GM21528 (cell line): ENCODE data around the gene VTN.

Experiments
- ATAC-seq: cut with Tn5 transposase; IDR thresholded peaks from one replicate; pipeline ENCODE4 v1.9.1; 2021; ENCODE audit warnings: mild to moderate bottlenecking, moderate library complexity; ENCODE audit not compliant: unreplicated experiment, low FRiP score

The VTN gene

GRCh38 chr17:28370035-28370743, at the start of gene VTN:
Gene VTN (minus strand): TSS chr17:28370307. CDS start chr17:28370203, 104 bp downstream.
- ATAC-seq, result no peak

- no peak for ATAC-seq
Observed at GRCh38 chr17:28416703-28417311, 46.7 kb upstream of the VTN start.

- no peak for ATAC-seq
Observed at GRCh38 chr17:28415886-28416285, 45.8 kb upstream of the VTN start.

GRCh38 chr17:28413804-28414203, 43.7 kb upstream of the VTN start:
- ATAC-seq, result no peak

- no peak for ATAC-seq
Observed at GRCh38 chr17:28412099-28412498, 42.0 kb upstream of the VTN start.

GRCh38 chr17:28407974-28408306, 37.8 kb upstream of the VTN start:
- no peak for ATAC-seq

- no peak for ATAC-seq
Observed at GRCh38 chr17:28407130-28407973, 37.2 kb upstream of the VTN start.

- ATAC-seq, result no peak
Observed at GRCh38 chr17:28406473-28406814, 36.3 kb upstream of the VTN start.

- no peak for ATAC-seq
Observed at GRCh38 chr17:28405632-28406472, 35.7 kb upstream of the VTN start, which contains the start of gene SLC46A1. Gene SLC46A1 (minus strand): TSS chr17:28406212. CDS start chr17:28406114, 98 bp downstream.

GRCh38 chr17:28404812-28405570, 34.9 kb upstream of the VTN start:
- ATAC-seq, result no peak

- no peak for ATAC-seq
Observed at GRCh38 chr17:28404461-28404811, 34.3 kb upstream of the VTN start.

GRCh38 chr17:28404007-28404406, 33.9 kb upstream of the VTN start:
- no peak for ATAC-seq

- ATAC-seq, result no peak
Observed at GRCh38 chr17:28402844-28403243, 32.7 kb upstream of the VTN start.

- ATAC-seq, result no peak
Observed at GRCh38 chr17:28402224-28402630, 32.1 kb upstream of the VTN start.

GRCh38 chr17:28399808-28400207, 29.7 kb upstream of the VTN start:
- no peak for ATAC-seq

- no peak for ATAC-seq
Observed at GRCh38 chr17:28398280-28398981, 28.3 kb upstream of the VTN start.

- no peak for ATAC-seq
Observed at GRCh38 chr17:28397687-28398279, 27.7 kb upstream of the VTN start.

- no peak for ATAC-seq
Observed at GRCh38 chr17:28397275-28397674, 27.2 kb upstream of the VTN start.

- ATAC-seq, result no peak
Observed at GRCh38 chr17:28396635-28397239, 26.6 kb upstream of the VTN start.
